Gastrocnemius medialis (tissue), 4 donors: Measurements from ENCODE around the gene MAVS.

Source experiments
- CTCF ChIP-seq, 5 experiments: fragments of 450-650 bp in 3 of 5; fragments of 200-600 bp in 2 of 5; sonication (generic) in 2 of 5; IDR thresholded peaks in 4 of 5; conservative IDR thresholded peaks in 1 of 5; 1 replicate in 4 of 5; 2 replicates in 1 of 5; pipeline ENCODE4 v1.5.1; 2016 to 2019; ENCODE audit warnings: antibody characterized with exemption in 5 of 5, mild to moderate bottlenecking in 3 of 5, moderate library complexity in 3 of 5
- POLR2A ChIP-seq, 2 donors: fragments of 450-650 bp; IDR thresholded peaks; one replicate each; pipeline ENCODE4 v1.6.1; 2017; ENCODE audit warnings: antibody characterized with exemption in 2 of 2, mild to moderate bottlenecking in 2 of 2, moderate library complexity in 2 of 2

GRCh38 chr20:3922223-3922982, 75.8 kb downstream of the MAVS start:
- TF ChIP-seq CTCF (IDR thresholded peaks at IDR 0.05 in 4 of 5, conservative IDR thresholded peaks at IDR 0.05 in 1 of 5) = no peak
- TF ChIP-seq POLR2A (IDR thresholded peaks at IDR 0.05) = no peak
